ENCODE data around the gene SNX25.
"Not testable (repeated sequence)": the region's sequence is repeated elsewhere in the genome, so short reads cannot be mapped to it uniquely, and the experiment has no call there.

The SNX25 gene

DNA sequence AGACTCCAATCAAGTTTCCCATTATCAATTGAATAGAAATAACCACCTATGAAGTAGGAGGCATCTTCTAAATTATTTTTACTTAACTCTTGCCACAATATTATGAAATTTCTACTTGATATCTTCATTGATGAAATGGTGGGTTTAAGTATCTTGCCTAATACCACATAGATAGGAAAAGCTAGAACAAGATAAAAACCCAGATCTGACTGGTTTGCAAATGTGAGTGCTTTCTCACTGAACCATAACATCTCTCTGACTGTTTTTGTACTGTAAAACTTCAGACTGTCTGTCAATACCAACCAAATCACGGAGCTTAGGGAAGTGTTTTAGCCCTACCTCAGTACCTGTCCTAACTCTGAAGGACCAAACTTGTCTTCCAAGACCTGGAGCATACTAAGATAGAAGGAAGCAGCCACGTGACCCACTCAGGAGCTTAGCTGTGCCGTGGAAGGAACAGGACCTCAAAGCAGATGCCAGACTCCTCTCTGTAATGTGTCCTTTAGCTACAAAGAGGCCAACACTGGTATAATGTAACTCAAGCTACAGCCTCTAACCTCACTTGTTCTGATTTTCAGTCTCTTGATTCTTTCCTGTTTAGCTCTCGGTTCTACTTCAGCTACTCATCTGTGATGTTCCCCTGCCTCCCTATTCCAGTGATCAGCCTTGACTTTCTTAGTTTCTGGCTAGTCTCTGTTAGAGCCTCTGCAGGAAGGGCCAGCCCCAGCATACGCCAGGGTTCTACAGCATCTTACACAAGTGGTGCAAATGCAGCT is 101.9 kb downstream of the SNX25 start:
- DNase-seq, result no peak

DNA sequence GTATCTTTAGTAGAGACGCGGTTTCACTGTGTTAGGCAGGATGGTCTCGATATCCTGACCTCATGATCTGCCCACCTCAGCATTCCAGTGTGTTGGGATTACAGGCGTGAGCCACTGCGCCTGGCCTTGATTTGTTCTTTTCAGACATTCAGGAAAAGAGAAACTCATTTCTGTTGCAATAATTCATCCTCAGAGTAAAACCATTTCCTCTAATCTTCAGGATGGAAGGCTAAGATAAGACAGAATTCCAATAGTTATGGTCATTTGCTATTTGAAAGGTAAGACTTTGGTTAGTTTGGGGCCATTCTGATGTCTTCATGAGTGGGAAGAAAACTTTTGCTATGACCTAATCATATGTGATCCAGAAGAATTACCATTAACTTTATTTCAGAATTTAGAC is 103.3 kb downstream of the SNX25 start:
- no peak for DNase-seq

DNA sequence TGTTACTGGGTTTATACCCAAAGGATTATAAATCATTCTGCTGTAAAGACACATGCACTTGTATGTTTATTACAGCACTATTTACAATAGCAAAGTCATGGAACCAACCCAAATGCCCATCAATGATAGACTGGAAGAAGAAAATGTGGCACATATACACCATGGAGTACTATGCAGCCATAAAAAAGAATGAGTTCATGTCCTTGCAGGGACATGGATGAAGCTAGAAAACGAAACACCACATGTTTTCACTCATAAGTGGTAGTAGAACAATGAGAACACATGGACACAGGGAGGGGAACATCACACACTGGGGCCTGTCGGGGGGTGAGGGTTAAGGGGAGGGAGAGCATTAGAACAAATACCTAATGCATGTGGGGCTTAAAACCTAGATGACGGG is 108.1 kb downstream of the SNX25 start:
- not testable (repeated sequence) for DNase-seq

DNA sequence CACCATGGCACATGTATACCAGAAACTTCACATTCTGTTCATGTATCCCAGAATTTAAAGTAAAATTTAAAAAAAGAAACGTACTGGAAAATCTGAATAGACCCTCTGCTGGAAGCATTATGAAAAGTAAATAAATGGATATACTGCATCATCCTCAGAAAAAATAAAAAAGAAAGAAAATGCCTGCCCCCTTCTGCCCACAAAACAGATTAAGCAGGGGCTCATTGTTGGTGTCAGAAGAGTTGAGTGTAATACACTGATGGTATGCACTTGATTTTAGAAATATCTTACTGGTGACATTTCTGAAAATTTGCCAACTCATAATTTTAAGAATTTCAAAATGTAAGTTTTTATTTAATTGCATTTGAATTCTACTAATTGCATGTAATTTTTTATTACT is 108.5 kb downstream of the SNX25 start:
- DNase-seq, result no peak

DNA sequence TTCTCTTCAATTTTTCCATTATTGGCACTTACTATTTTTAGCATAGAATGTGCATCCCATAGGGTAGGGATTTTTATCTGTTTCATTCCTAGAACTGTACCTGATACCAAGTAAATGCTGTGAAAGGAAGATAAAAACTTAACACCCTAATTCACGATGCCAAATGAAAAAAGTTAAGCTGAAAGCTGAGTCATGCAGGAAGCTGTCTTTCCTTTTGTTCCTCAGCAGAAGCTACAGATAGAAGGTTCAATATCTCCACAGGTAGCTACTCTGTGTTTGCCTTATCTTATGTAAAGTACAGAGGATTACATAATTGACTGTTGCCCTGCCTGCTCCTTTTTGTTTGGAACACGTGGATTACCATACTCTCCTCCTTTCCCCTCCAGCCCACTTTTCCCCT is 109.3 kb downstream of the SNX25 start:
- no peak for DNase-seq

DNA sequence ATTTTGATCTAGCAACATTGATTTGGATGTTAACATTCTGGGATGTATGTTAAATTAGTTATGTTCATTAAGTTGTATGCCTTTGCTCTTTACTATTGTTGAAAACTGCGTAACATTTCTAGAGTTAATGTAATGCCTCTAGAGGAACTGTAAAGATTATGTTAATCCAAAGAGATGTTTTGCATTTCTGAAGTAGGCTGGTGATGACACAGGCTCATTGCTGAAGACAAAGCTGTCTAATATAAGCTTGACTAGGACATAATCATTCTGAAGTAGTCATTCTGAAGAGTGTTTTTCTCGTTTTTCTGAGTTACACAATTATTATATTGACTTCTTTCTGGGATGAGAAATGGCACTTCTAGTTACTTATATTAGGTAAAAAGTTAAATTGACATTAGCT is 113.4 kb downstream of the SNX25 start:
- no peak for DNase-seq

DNA sequence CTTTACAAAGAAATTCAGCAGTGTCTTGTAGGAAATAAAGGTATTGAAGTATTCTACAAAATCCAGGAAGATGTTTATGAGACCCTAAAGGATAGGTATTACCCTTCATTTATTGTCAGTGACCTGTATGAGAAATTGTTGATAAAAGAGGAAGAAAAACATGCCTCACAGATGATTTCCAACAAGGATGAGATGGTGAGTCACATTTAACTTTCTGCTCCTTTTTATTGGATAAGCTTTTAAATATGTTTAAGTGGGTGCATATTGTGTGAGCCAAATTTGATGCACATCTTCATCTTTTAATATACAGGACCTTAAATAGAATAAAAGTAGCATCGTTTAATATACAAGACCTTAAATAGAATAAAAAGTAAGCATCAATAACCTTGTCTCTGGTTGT is 114.2 kb downstream of the SNX25 start:
- DNase-seq, result no peak

DNA sequence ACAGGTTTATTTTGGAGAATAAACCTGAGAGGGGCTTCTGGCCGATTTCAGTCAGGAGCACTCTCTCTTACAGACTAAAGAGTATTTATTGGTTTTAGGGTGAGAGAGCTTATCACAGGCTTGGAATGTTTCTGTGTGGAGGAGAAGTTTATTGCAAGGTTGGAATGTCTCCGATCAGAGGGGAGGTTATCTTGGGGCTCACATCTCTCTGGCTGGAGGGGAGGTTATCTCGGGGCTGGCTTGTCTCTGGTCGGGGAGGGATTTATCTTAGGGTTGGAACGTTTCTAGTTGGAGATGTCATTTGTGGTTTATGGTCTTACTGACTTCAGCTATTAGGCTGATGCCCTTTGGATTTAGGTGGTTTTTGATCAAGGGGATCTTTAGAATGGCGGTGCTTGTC is 115.0 kb downstream of the SNX25 start:
- DNase-seq, result not testable (repeated sequence)

DNA sequence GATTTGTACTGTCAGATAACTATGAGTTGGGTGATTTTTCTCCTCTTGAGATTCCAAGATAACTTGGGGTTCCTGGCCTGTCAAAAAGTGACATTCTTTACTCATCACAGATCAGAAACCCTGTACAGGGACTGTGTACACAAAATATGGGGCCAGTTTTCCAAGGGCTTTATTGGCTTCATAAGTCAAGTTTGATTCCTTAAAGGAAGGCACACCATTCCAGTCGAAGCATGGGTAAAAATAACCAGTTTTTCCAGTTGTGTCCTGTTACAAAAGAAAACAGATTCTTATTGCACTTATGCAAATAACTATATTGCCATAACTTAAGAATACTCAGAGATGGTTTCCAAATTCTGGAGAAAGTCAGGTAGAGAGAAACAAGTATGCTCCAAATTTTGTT is 116.3 kb downstream of the SNX25 start:
- DNase-seq, result not testable (repeated sequence)

DNA sequence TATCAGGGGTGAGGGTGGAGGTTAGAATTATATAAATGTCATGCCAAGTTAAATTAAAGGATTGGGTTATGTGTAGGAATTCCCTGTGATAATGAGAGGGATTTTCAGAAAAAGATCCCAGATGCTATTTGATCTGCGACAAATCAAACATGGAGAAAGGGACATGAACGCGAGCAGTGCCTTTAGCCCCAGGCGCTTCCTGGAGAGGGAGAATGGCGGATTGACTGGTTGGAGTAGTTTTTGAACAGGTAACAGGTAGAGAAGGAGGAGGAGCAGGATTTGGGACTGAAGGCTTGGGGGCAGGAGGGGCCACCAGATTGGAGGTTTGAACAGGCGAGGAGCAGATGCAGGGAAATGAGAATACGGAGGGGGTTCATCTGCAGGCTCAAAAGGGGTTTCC is 119.2 kb downstream of the SNX25 start:
- DNase-seq, result no peak

DNA sequence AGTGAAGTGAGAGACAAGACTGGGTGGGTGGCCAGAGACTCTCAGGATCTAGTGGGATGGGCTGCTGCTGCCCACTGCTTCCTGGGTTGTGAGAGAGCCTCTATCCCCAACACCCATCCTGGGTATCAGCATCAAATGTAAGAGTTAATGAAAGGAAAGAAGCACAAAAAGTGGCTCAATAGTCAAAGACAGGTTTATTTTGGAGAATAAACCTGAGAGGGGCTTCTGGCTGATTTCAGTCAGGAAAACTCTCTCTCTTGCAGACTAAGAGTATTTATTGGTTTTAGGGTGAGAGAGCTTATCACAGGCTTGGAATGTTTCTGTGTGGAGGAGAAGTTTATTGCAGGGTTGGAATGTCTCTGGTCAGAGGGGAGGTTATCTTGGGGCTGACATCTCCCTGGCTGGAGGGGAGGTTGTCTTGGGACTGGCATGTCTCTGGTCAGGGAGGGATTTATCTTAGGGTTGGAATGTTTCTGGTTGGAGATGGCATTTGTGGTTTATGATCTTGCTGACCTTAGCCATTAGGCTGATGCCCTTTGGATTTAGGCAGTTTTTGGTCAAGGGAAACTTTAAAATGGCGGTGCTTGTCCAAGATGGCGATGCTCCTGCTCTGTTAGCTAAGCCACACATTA is 120.6 kb downstream of the SNX25 start:
- not testable (repeated sequence) for DNase-seq

DNA sequence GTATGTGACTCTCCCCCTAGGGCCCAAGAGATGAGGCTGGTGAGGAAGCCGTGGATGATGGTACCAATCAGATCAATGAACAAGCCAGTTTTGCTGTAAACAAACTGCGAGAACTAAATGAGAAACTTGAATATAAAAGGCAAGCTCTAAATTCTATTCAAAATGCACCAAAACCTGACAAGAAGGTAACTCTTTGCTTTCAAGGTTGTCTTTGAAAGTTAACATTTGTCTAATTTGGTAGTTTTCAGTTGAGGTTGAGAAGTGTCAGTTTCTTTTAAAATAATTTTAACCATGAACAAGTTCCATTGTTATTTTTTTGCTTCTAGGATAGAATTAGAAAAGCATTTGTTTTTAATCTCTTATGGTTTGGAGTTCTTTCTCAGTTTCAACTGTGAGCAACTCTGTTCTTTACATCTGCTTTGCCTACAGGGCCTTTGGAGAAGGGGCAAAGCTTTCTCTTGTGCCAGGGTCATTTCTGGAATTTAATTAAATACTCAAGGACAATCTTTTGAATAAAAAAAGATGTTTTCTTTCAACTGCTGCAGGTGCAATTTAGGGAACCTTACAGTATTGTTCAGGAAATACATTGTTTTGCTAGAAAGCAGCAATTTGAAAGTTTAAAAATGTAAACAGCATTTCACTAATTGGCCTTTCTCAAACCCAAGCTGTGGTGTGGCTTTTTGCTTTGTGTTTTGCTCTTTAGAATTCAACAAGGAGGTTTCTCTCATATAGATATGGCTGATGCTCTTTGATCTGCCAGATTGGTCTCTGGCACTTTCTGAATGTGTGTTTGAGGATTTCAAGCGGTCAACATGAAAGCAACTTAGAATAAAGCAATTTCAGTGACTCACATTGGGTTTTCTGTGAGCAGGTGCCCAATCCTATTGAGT is 123.4 kb downstream of the SNX25 start:
- DNase-seq, result no peak

DNA sequence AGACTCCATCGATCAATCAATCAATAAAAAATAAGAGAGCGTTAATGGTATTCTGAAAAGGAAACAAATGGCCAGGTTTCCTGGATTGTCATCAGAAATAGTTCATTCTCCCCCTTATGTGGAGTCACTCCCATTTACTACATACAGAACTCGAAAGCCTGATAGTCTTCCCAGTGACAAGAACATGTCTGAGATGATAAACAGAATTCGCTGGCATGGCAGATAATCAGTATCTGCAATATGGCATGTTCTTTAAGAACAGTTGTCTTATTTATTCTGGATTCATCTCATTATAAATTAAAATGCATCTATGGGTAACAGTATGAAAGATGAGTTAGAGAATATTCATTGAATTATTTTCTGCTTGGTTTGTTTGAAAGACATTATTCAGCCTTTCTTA is 124.9 kb downstream of the SNX25 start:
- DNase-seq, result no peak

DNA sequence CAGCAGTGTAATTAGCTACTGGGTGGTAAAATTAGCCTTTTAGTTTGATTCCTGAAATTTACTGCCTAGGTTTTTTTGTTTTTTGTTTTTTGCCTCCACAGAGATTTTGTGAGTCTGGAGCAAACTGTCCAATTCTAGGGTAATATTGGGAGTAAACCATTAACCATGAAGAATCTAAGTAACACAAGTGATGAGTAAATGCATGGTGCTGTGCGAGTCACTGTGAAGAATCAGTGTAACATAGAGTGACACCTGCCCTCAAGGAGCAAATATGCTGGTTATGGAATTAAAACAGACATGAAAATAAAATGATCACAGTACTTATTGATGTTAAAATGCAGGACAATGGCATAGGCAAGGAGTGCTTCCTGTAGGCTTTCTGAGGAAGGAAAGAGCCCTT is 126.2 kb downstream of the SNX25 start:
- no peak for DNase-seq

DNA sequence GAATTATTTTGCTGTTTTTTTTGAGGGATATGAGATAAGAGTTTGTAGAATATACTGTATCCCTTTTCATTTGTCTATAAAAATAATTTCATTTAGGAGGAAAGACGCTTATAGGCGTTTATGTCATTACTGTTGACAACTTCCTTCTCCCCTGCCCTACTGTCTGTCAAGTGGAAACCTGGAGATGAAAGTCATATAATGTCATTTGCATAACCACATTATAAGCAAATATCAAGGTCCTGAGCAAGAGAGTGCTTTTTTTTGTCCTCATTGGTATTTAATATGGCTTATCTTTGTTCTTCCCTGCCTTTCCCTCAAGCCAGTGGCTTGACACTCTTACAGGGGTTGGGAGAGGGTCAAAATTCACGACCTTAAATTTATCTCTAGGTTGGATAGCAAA is 130.5 kb downstream of the SNX25 start:
- no peak for DNase-seq

DNA sequence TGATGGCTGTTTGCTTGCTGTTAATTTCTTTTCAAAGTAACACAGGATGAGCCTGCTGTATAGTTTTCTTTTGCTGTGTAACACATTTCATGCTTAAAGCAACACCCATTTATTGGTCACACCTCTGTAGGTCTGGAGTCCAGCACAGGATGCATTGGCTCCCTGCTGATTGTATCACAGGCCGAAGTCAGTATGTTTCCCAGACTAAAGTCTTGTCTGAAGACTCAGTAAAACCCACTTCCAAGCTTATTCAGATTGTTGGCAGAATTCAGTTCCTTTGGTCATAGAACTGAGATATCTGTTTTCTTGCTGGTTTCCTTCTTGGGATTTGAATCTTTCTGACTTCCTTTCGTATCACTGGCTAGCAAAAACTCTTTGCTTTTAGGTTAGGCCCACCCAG is 132.0 kb downstream of the SNX25 start:
- no peak for DNase-seq

DNA sequence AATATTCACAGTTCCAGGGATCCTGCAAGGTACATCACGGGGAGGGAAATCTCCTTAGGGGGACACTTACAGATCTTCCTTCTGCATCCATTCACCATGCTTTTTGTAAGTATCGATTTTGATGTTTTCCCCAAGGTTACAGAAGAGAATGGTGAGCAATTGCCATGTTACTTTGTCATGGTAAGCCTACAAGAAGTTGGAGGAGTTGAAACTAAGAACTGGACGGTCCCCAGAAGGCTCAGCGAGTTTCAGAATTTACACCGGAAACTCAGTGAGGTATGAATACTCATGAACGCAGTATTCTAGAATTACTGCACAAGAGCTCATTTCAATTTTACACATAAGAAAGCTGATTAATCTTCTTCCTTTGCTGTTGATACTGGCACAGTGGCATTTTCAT is 132.4 kb downstream of the SNX25 start:
- DNase-seq, result no peak

DNA sequence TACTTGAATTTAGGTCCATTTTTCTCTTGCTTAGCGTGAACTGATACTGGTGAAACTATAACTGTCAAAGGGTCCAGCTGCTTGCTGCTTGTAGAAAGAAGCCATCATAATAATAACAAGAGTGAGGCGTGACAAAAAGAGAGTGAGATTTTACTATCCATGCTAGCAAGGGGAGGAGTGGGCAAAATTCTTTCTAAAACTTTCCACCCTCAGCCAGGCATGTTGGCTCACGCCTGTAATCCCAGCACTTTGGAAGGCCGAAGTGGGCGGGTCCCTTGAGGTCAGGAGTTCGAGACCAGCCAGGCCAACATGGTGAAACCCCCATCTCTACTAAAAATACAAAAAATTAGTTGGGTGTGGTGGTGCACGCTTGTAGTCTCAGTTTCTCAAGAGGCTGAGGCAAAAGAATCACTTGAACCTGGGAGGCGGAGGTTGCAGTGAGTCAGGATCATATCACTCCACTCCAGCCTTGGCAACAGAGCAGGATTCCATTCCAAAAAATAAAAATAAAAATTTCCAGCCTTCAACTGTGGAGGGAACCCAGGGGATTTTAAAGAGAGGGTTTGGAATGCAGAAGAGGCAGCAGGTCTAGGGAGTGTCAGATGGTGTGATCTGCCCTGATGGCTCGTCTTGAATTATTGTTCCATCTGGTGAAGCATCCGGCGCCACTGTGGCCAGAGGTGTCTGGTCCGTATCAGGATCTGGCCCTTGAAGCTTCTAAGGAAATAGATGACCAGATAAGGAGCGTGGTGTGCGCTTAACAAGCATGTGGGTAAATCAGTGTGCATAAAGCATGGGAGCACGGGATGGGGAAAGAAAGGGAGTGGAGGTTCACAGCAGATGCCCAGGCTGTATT is 134.6 kb downstream of the SNX25 start:
- no peak for DNase-seq

DNA sequence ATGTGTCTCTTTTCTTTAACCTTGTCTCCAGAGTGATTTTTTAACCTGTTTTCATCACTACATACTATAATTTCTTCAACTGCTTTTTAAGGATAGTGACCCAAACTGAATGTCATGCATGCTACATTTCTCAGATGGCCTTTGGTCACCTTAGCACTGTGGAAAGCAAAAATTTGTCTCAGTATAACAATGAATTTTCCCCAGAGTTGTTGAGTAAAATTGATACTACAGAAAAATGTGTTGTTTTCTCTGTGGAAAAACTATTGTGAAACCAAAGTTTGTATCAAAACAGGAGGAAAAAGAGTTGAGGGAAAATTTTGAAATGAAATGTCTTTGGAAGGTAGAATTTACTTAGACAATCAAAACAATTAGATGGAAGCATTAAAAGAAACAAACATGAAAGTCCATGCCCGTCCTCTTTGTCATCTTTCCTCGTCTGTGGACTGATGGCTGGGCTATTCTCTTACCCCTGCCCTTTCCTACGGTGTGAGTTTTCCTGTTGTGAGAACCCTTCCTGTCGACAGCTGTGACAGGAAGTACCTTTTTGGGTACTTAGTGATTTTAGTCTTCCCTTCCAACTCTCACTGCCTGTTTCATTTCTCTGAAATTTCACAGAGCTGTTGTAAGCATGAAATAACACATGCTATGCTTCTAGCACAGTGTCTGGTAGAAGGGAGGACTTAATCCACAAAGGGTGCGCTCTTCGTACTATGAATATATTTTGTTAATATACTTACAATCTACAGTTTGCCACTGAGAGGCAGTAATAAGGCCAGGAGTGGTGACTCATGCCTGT is 135.5 kb downstream of the SNX25 start:
- DNase-seq, result no peak

DNA sequence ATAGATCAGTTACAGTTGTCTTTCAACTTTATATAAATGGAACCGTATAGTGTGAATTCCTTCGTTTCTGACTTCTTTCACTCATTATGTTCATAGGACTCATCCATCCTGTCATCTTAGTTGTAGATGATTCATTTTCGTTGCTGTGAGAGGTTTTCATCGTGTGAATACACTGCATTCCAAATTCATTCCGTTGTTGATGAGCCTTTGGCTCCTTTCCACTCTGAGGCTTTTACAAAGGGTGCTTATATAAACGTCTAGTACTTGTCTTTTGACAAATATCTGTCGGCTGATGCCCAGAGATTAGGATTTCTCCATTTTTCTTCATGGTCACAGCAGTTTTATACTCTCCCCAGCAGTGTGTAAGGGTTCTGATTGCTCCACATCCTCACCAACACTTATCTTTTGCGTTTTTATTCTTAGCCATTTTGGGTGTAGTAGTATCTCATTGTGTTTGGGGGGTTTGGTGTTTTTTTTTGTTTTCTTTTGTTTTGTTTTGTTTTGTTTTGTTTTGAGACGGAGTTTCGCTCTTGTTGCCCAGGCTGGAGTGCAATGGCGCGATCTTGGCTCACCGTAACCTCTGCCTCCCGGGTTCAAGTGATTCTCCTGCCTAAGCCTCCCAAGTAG is 137.7 kb downstream of the SNX25 start:
- no peak for DNase-seq

DNA sequence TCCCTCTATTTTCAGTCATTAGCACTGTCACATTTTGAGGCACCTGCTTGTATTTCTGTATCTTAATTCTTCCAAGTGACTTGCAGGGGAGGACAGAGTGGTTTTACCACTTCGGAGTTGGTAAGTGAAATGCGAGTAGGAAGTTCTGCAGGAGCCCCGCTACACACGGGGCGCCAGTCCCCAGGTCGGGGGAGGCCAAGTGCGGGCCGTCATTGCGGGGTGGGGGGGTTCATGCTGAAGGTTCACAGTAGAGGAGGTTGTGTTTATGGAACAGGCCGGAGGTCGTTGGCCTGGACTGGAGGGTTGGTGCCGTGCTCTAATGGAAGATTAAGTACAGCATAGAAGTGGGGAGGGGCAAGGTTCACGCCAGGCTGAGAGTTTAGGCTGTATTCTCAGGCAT is 142.3 kb downstream of the SNX25 start:
- DNase-seq, result no peak

All from T-helper 9 cell (primary cell).